Caco-2 (cell line): ENCODE results near the gene LRRC56. TPM values are rescaled to one million over a fixed set of nuclear protein-coding genes. Genes with fewer than 3 reads are reported as not detected.

Experiments
- BruUV-seq: library from RNA; stranded (reverse); fragments of 400-500 nt; replicated peaks from 2 replicates; lab custom pipeline; 2021; lab: Mats Ljungman, UMichigan
- CTCF ChIA-PET: fragments of 300-600 bp; sonication (Branson Sonifier 250); formaldehyde crosslinking; loops from one replicate; lab custom pipeline; 2022; ENCODE audit warnings: antibody characterized with exemption; lab: Charles Lee
- POLR2A ChIA-PET: fragments of 300-600 bp; sonication (Branson Sonifier 250); formaldehyde crosslinking; loops from one replicate; lab custom pipeline; 2022; ENCODE audit warnings: antibody characterized with exemption; lab: Charles Lee
- DNase-seq, 2 experiments: peaks; one replicate each; pipeline versions ENCODE4 v3.0.0 to v3.0.0-alpha.2; 2020 to 2022
- H3K27me3 ChIP-seq: replicated peaks from 2 replicates; pipeline ENCODE4 v1.6.0; 2011; ENCODE audit warnings: low read length; ENCODE audit not compliant: control insufficient read depth, insufficient read depth
- H3K36me3 ChIP-seq: 2 replicates; pipeline ENCODE4 v1.5.1; 2011; ENCODE audit warnings: low read length; ENCODE audit not compliant: control insufficient read depth, insufficient read depth
- H3K4me1 ChIP-seq: fragments of 250-450 bp; sonication (Bioruptor Pico); 2 replicates; pipeline ENCODE4 v1.5.1; 2020; ENCODE audit warnings: mild to moderate bottlenecking
- H3K4me3 ChIP-seq: 2 replicates; pipeline ENCODE4 v1.5.1; 2011; ENCODE audit warnings: low read depth, mild to moderate bottlenecking, control low read depth, low read length
- H3K9me3 ChIP-seq: fragments of 250-450 bp; sonication (Bioruptor Pico); 2 replicates; pipeline ENCODE4 v1.5.1; 2020; ENCODE audit warnings: mild to moderate bottlenecking, moderate library complexity
- H3K27ac Mint-ChIP-seq: one replicate; pipeline ENCODE4 v1.8.0; 2022; ENCODE audit warnings: mixed read lengths; ENCODE audit not compliant: unreplicated experiment
- H3K27me3 Mint-ChIP-seq: one replicate; pipeline ENCODE4 v1.8.0; 2022; ENCODE audit warnings: mixed read lengths; ENCODE audit not compliant: insufficient read depth, unreplicated experiment
- H3K36me3 Mint-ChIP-seq: one replicate; pipeline ENCODE4 v1.8.0; 2022; ENCODE audit warnings: mild to moderate bottlenecking, mixed read lengths; ENCODE audit not compliant: insufficient read depth, unreplicated experiment
- H3K4me1 Mint-ChIP-seq: one replicate; pipeline ENCODE4 v1.8.0; 2022; ENCODE audit warnings: low read depth, mixed read lengths; ENCODE audit not compliant: unreplicated experiment
- H3K4me3 Mint-ChIP-seq: one replicate; pipeline ENCODE4 v1.8.0; 2022; ENCODE audit warnings: mild to moderate bottlenecking, moderate library complexity, mixed read lengths; ENCODE audit not compliant: unreplicated experiment
- H3K9me3 Mint-ChIP-seq: one replicate; pipeline ENCODE4 v1.8.0; 2022; ENCODE audit warnings: mixed read lengths; ENCODE audit not compliant: unreplicated experiment
- CTCF ChIP-seq, 2 experiments: fragments of 200-600 bp in 1 of 2; IDR thresholded peaks; 1 replicate in 1 of 2; 2 replicates in 1 of 2; pipeline versions ENCODE4 v1.5.1 to v1.8.0; 2011 to 2022; ENCODE audit warnings: antibody characterized with exemption in 1 of 2, control low read depth in 1 of 2, inconsistent platforms in 1 of 2, low read depth in 1 of 2, low read length in 1 of 2, mild to moderate bottlenecking in 1 of 2, moderate library complexity in 1 of 2; ENCODE audit not compliant: insufficient read depth in 1 of 2, severe bottlenecking in 1 of 2, unreplicated experiment in 1 of 2
- intact Hi-C: fragments of 100-400 bp; cut with micrococcal nuclease; formaldehyde crosslinking; loops from one replicate; pipeline ENCODE4 v1.10.0; 2022; ENCODE audit not compliant: unreplicated experiment
- total RNA-seq: library from RNA; stranded (reverse); gene quantifications from 2 replicates; pipeline ENCODE4 v1.2.3, GENCODE V29; 2022

Gene LRRC56
- total RNA-seq, 1 experiment from 2014 or later = 4.4 TPM

- intact Hi-C loops = no loop called here
- H3K4me1 Mint-ChIP-seq = no peaks in the 10 kb centered on the region
- Histone ChIP-seq H3K4me1 (no peaks in the 10 kb centered on the region), H3K9me3 (no peaks in the 10 kb centered on the region), H3K36me3 (peaks cover 3% of the 10 kb centered on the region), H3K4me3 (no peak overlapping the region), H3K27me3 (no peaks in the 10 kb centered on the region)
- H3K9me3 Mint-ChIP-seq = no peaks in the 10 kb centered on the region
- TF ChIP-seq CTCF (IDR thresholded peaks at IDR 0.05; ENCODE audit: insufficient read depth in 1 of 2, low read depth in 1 of 2, low read length in 1 of 2, severe bottlenecking in 1 of 2, unreplicated experiment in 1 of 2) = no peak
- POLR2A ChIA-PET = interaction anchor here (0.6 kb wide), 1 partner anchor 13 kb away, joined by 4 read pairs; no protein-coding TSS in a partner anchor
- no TSS peak for BruUV-seq
- DNase-seq = no peak
- H3K36me3 Mint-ChIP-seq = peaks cover 39% of the 10 kb centered on the region
- H3K4me3 Mint-ChIP-seq = no peak overlapping the region
- no peaks in the 10 kb centered on the region for H3K27me3 Mint-ChIP-seq
- H3K27ac Mint-ChIP-seq = no peak overlapping the region
- CTCF ChIA-PET = no interaction called here
Measured at GRCh38 chr11:529728-530411, 7.5 kb upstream of the LRRC56 start.

- Histone ChIP-seq H3K9me3 (no peaks in the 10 kb centered on the region), H3K4me3 (no peak overlapping the region), H3K27me3 (no peaks in the 10 kb centered on the region), H3K4me1 (no peaks in the 10 kb centered on the region), H3K36me3 (peaks cover 3% of the 10 kb centered on the region)
- Mint-ChIP-seq H3K9me3 (no peaks in the 10 kb centered on the region), H3K27ac (no peak overlapping the region), H3K27me3 (no peaks in the 10 kb centered on the region), H3K4me3 (no peak overlapping the region), H3K36me3 (peaks cover 41% of the 10 kb centered on the region), H3K4me1 (no peaks in the 10 kb centered on the region)
- DNase-seq = no peak
- intact Hi-C loops = no loop called here
- CTCF ChIA-PET = no interaction called here
- BruUV-seq = no TSS peak
- POLR2A ChIA-PET = no interaction called here
- TF ChIP-seq CTCF (IDR thresholded peaks at IDR 0.05; ENCODE audit: insufficient read depth in 1 of 2, low read depth in 1 of 2, low read length in 1 of 2, severe bottlenecking in 1 of 2, unreplicated experiment in 1 of 2) = no peak
Measured at GRCh38 chr11:530960-531831, 6.1 kb upstream of the LRRC56 start.

- no peak overlapping the region for H3K4me3 Mint-ChIP-seq
- no peak for TF ChIP-seq CTCF (IDR thresholded peaks at IDR 0.05; ENCODE audit: insufficient read depth in 1 of 2, low read depth in 1 of 2, low read length in 1 of 2, severe bottlenecking in 1 of 2, unreplicated experiment in 1 of 2)
- H3K36me3 ChIP-seq = peaks cover 3% of the 10 kb centered on the region
- no peaks in the 10 kb centered on the region for H3K9me3 Mint-ChIP-seq
- no TSS peak for BruUV-seq
- no peak overlapping the region for H3K27ac Mint-ChIP-seq
- intact Hi-C loops = no loop called here
- no peaks in the 10 kb centered on the region for H3K9me3 ChIP-seq
- no peaks in the 10 kb centered on the region for H3K4me1 Mint-ChIP-seq
- POLR2A ChIA-PET = no interaction called here
- peaks cover 49% of the 10 kb centered on the region for H3K36me3 Mint-ChIP-seq
- DNase-seq = peak in 1 of 2 experiments; percentile 34
- no peaks in the 10 kb centered on the region for H3K27me3 Mint-ChIP-seq
- no peaks in the 10 kb centered on the region for H3K27me3 ChIP-seq
- CTCF ChIA-PET = no interaction called here
- no peak overlapping the region for H3K4me3 ChIP-seq
- no peaks in the 10 kb centered on the region for H3K4me1 ChIP-seq
Measured at GRCh38 chr11:531919-532526, 5.3 kb upstream of the LRRC56 start.
